Endothelial cell of umbilical vein (primary cell): ENCODE results near the gene ZC3H12A. TPM values are rescaled to one million over a fixed set of nuclear protein-coding genes. Genes with fewer than 3 reads are reported as not detected.

Experiments
- BruUV-seq: library from RNA; stranded (reverse); fragments of 400-500 nt; replicated peaks from 2 replicates; lab custom pipeline; 2021; lab: Mats Ljungman, UMichigan
- CTCF ChIA-PET: fragments of 300-600, 350-600 bp; sonication (Branson Sonifier 250); formaldehyde crosslinking; loops from one replicate; lab custom pipeline; 2021; ENCODE audit warnings: antibody characterized with exemption, inconsistent platforms; lab: Charles Lee
- POLR2A ChIA-PET: fragments of 300-600, 350-600 bp; sonication (Branson Sonifier 250); formaldehyde crosslinking; loops from one replicate; lab custom pipeline; 2021; ENCODE audit warnings: antibody characterized with exemption, inconsistent platforms; lab: Charles Lee
- DNase-seq: peaks from one replicate; pipeline ENCODE4 v3.0.0-alpha.2; 2011; ENCODE audit warnings: low read depth, low spot score
- FAIRE-seq: peaks from 2 replicates; lab custom pipeline; 2011; peaks lifted over from hg19 to GRCh38; lab: Jason Lieb, UNC
- H2AFZ ChIP-seq: 2 replicates; pipeline ENCODE4 v1.6.0; 2012; ENCODE audit warnings: low read depth, low read length, control low read depth, inconsistent platforms
- H3K27ac ChIP-seq: 2 replicates; pipeline ENCODE4 v1.5.1; 2011; ENCODE audit warnings: low read depth, mild to moderate bottlenecking, control low read depth, low read length, moderate library complexity; ENCODE audit not compliant: insufficient read depth
- H3K27me3 ChIP-seq, 2 experiments: 2 replicates each; pipeline versions ENCODE4 v1.6.0 to v1.6.1; 2011; ENCODE audit warnings: low read length in 2 of 2, mixed read lengths in 1 of 2; ENCODE audit not compliant: control insufficient read depth in 2 of 2, insufficient read depth in 2 of 2
- H3K36me3 ChIP-seq, 2 experiments: 2 replicates in 1 of 2; 3 replicates in 1 of 2; pipeline ENCODE4 v1.5.1; 2011; ENCODE audit warnings: low read length in 2 of 2, mild to moderate bottlenecking in 1 of 2, moderate library complexity in 1 of 2; ENCODE audit not compliant: control insufficient read depth in 2 of 2, insufficient read depth in 2 of 2; ENCODE audit errors: extremely low read depth in 1 of 2
- H3K4me1 ChIP-seq: 3 replicates; pipeline ENCODE4 v1.5.1; 2011; ENCODE audit warnings: mild to moderate bottlenecking, low read length; ENCODE audit not compliant: control insufficient read depth, insufficient read depth; ENCODE audit errors: extremely low read depth
- H3K4me2 ChIP-seq: 2 replicates; pipeline ENCODE4 v1.6.1; 2011; ENCODE audit warnings: low read length, control low read depth, mixed read lengths; ENCODE audit not compliant: insufficient read depth
- H3K4me3 ChIP-seq, 3 experiments: fragments of 200-600 bp in 1 of 3; sonication (generic), shearing (Covaris generic) in 1 of 3; replicated peaks in 1 of 3; 2 replicates each; pipeline ENCODE4 v1.5.1; 2011 to 2016; ENCODE audit warnings: control low read depth in 3 of 3, low read length in 3 of 3, mild to moderate bottlenecking in 2 of 3, inconsistent platforms in 1 of 3, low read depth in 1 of 3, moderate library complexity in 1 of 3; ENCODE audit not compliant: insufficient read depth in 1 of 3
- H3K79me2 ChIP-seq: 2 replicates; pipeline ENCODE4 v1.6.0; 2012; ENCODE audit warnings: low read length, inconsistent platforms; ENCODE audit not compliant: control insufficient read depth, insufficient read depth
- H3K9ac ChIP-seq: replicated peaks from 2 replicates; pipeline ENCODE3; 2011; ENCODE audit warnings: low read length, control low read depth; ENCODE audit not compliant: insufficient read depth; ENCODE audit errors: extremely low read depth
- H3K9me1 ChIP-seq: replicated peaks from 3 replicates; pipeline ENCODE4 v1.6.0; 2011; ENCODE audit warnings: mild to moderate bottlenecking, low read length; ENCODE audit not compliant: control insufficient read depth, insufficient read depth; ENCODE audit errors: extremely low read depth
- H3K9me3 ChIP-seq: replicated peaks from 2 replicates; pipeline ENCODE4 v1.5.1; 2012; ENCODE audit warnings: low read length, inconsistent platforms; ENCODE audit not compliant: control insufficient read depth, insufficient read depth
- H4K20me1 ChIP-seq: replicated peaks from 2 replicates; pipeline ENCODE3; 2011; ENCODE audit warnings: mild to moderate bottlenecking, low read length; ENCODE audit not compliant: control insufficient read depth, insufficient read depth; ENCODE audit errors: extremely low read depth
- EZH2 ChIP-seq: IDR thresholded peaks from 2 replicates; pipeline ENCODE4 v1.6.1; 2012; ENCODE audit warnings: borderline replicate concordance, low read depth, mild to moderate bottlenecking, moderate library complexity, low read length, inconsistent platforms; ENCODE audit not compliant: severe bottlenecking
- FOS ChIP-seq: IDR thresholded peaks from 2 replicates; pipeline ENCODE4 v1.6.1; 2011; ENCODE audit warnings: mild to moderate bottlenecking, low read length, moderate library complexity, borderline replicate concordance; ENCODE audit not compliant: insufficient read depth
- GATA2 ChIP-seq: IDR thresholded peaks from 2 replicates; pipeline ENCODE4 v1.7.0; 2011; ENCODE audit warnings: low read depth, mild to moderate bottlenecking, moderate library complexity, mixed read lengths, low read length; ENCODE audit not compliant: insufficient read length, insufficient read depth
- JUN ChIP-seq: IDR thresholded peaks from 2 replicates; pipeline ENCODE4 v1.6.1; 2011; ENCODE audit warnings: borderline replicate concordance, low read depth; ENCODE audit not compliant: insufficient read length, insufficient read depth
- MAX ChIP-seq: IDR thresholded peaks from 2 replicates; pipeline ENCODE4 v1.6.1; 2011; ENCODE audit not compliant: insufficient read depth, insufficient read length
- MYC ChIP-seq: IDR thresholded peaks from one replicate; pipeline ENCODE4 v1.6.1; 2011; ENCODE audit warnings: mild to moderate bottlenecking, low read depth, low read length
- POLR2A ChIP-seq: IDR thresholded peaks from 2 replicates; pipeline ENCODE4 v1.6.1; 2012; ENCODE audit warnings: low read depth, mild to moderate bottlenecking, control low read depth, low read length
- POLR2AphosphoS5 ChIP-seq: IDR thresholded peaks from 2 replicates; pipeline ENCODE4 v1.6.1; 2012; ENCODE audit warnings: low read depth, mild to moderate bottlenecking, control low read depth, low read length, moderate library complexity; ENCODE audit not compliant: insufficient read depth
- dilution Hi-C: fragments of 300-500 bp; cut with MboI; formaldehyde crosslinking; loops from one replicate; pipeline ENCODE4 v1.15.0; 2019; ENCODE audit warnings: low sequenced_read_pairs; ENCODE audit not compliant: extremely low pct_ligation_motif_present
- intact Hi-C: fragments of 100-400 bp; cut with micrococcal nuclease; formaldehyde crosslinking; loops from one replicate; pipeline ENCODE4 v1.10.0; 2022
- polyA plus RNA-seq, 4 experiments: library from polyadenylated mRNA; depleted of rRNA in 3 of 4; stranded (reverse) in 3 of 4; unstranded in 1 of 4; fragments of >200 nt; gene quantifications; 2 replicates each; pipeline versions ENCODE4 v1.2.1 to v1.2.3, GENCODE V29; 2011 to 2012; ENCODE audit warnings: missing spikeins in 1 of 4
- total RNA-seq: library from RNA; stranded (reverse); gene quantifications from 2 replicates; pipeline ENCODE4 v1.2.3, GENCODE V29; 2021
- TF ChIP-seq, protein P1 (sequence below), 2 donors: IDR thresholded peaks; 1 replicate in 1 of 2; 2 replicates in 1 of 2; pipeline ENCODE4 v1.5.1; 2011; ENCODE audit warnings: low read length in 2 of 2, mild to moderate bottlenecking in 2 of 2, moderate library complexity in 2 of 2, control low read depth in 1 of 2, inconsistent platforms in 1 of 2, low read depth in 1 of 2; ENCODE audit not compliant: insufficient read depth in 1 of 2; ENCODE audit errors: extremely low read depth in 1 of 2

Gene ZC3H12A
- total and polyA plus RNA-seq, 2 donors (not counting 3 experiments of a cell fraction or from before 2014, with no cell fraction given): 6.3 to 9.4 TPM

- BruUV-seq: no TSS peak
- CTCF ChIA-PET: no interaction called here
- H3K4me3 ChIP-seq: no peak overlapping the region
- no peak overlapping the region for H3K9ac ChIP-seq
- dilution Hi-C loops (no loop called here), intact Hi-C loops (no loop called here)
- no peaks in the 10 kb centered on the region for H3K36me3 ChIP-seq
- peaks cover 3 to 4% of the 10 kb centered on the region in 2 experiments for H3K27me3 ChIP-seq
- H3K9me3 ChIP-seq: no peaks in the 10 kb centered on the region
- no peaks in the 10 kb centered on the region for H3K79me2 ChIP-seq
- no peaks in the 10 kb centered on the region for H3K9me1 ChIP-seq
- no peak overlapping the region for H2AFZ ChIP-seq
- POLR2A ChIA-PET: no interaction called here
- DNase-seq: no peak
- FAIRE-seq: no peak
- no peak overlapping the region for H3K4me2 ChIP-seq
- no peak for TF ChIP-seq FOS
- TF ChIP-seq POLR2A: no peak
- no peak for TF ChIP-seq POLR2AphosphoS5
- no peak overlapping the region for H3K27ac ChIP-seq
- H4K20me1 ChIP-seq: no peaks in the 10 kb centered on the region
- no peaks in the 10 kb centered on the region for H3K4me1 ChIP-seq
These were observed 32.9 kb upstream of the ZC3H12A start for GRCh38 chr1:37441490-37441889.

GRCh38 chr1:37442139-37442538 is 32.2 kb upstream of the ZC3H12A start:
- BruUV-seq: no TSS peak
- intact Hi-C loops: no loop called here
- H3K4me1 ChIP-seq: no peaks in the 10 kb centered on the region
- TF ChIP-seq MAX (no peak), POLR2A (no peak), MYC (no peak), FOS (no peak), EZH2 (no peak), JUN (no peak), POLR2AphosphoS5 (no peak), GATA2 (no peak)
- TF ChIP-seq, protein P1, sequence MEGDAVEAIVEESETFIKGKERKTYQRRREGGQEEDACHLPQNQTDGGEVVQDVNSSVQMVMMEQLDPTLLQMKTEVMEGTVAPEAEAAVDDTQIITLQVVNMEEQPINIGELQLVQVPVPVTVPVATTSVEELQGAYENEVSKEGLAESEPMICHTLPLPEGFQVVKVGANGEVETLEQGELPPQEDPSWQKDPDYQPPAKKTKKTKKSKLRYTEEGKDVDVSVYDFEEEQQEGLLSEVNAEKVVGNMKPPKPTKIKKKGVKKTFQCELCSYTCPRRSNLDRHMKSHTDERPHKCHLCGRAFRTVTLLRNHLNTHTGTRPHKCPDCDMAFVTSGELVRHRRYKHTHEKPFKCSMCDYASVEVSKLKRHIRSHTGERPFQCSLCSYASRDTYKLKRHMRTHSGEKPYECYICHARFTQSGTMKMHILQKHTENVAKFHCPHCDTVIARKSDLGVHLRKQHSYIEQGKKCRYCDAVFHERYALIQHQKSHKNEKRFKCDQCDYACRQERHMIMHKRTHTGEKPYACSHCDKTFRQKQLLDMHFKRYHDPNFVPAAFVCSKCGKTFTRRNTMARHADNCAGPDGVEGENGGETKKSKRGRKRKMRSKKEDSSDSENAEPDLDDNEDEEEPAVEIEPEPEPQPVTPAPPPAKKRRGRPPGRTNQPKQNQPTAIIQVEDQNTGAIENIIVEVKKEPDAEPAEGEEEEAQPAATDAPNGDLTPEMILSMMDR (IDR thresholded peaks at IDR 0.05; ENCODE audit: extremely low read depth in 1 of 2, insufficient read depth in 1 of 2, low read depth in 1 of 2, low read length in 2 of 2): no peak
- H3K27me3 ChIP-seq: peaks cover 3 to 7% of the 10 kb centered on the region in 2 experiments
- H3K27ac ChIP-seq: no peak overlapping the region
- H3K9me1 ChIP-seq: no peaks in the 10 kb centered on the region
- dilution Hi-C loops: no loop called here
- H3K36me3 ChIP-seq: no peaks in the 10 kb centered on the region
- H3K79me2 ChIP-seq: no peaks in the 10 kb centered on the region
- no peak overlapping the region for H3K4me2 ChIP-seq
- DNase-seq (no peak), FAIRE-seq (no peak)
- H3K4me3 ChIP-seq: no peak overlapping the region
- ChIA-PET CTCF (no interaction called here), POLR2A (no interaction called here)
- no peak overlapping the region for H3K9ac ChIP-seq
- no peak overlapping the region for H2AFZ ChIP-seq
- no peaks in the 10 kb centered on the region for H3K9me3 ChIP-seq
- no peaks in the 10 kb centered on the region for H4K20me1 ChIP-seq
